AG04450 (cell line): ENCODE data around the gene GMDS. TPM values are rescaled to one million over a fixed set of nuclear protein-coding genes. Genes with fewer than 3 reads are reported as not detected.

ENCODE experiments used
- CTCF ChIA-PET: fragments of 300-600, 350-600 bp; formaldehyde crosslinking; extraction: SDS; loops from one replicate; lab custom pipeline; 2022; ENCODE audit warnings: antibody characterized with exemption, inconsistent platforms; lab: Charles Lee
- POLR2A ChIA-PET: fragments of 350-600 bp; formaldehyde crosslinking; extraction: SDS; loops from one replicate; lab custom pipeline; 2021; ENCODE audit warnings: antibody characterized with exemption, inconsistent platforms; lab: Yijun Ruan, JAX
- DNase-seq: peaks from one replicate; pipeline ENCODE4 v3.0.0-alpha.2; 2011; ENCODE audit warnings: low read depth, low spot score
- H3K27ac ChIP-seq: one replicate; pipeline ENCODE4 v1.5.1; 2012; ENCODE audit warnings: low read depth, low read length, control low read depth
- H3K27me3 ChIP-seq: one replicate; pipeline ENCODE4 v1.6.0; 2012; ENCODE audit warnings: low read length; ENCODE audit not compliant: control insufficient read depth, insufficient read depth
- H3K4me3 ChIP-seq: 2 replicates; pipeline ENCODE4 v1.5.1; 2011; ENCODE audit warnings: mild to moderate bottlenecking, low read depth, low read length, control low read depth
- H3K9me3 ChIP-seq: 2 replicates; pipeline ENCODE4 v1.5.1; 2012; ENCODE audit warnings: low read length; ENCODE audit not compliant: control insufficient read depth, insufficient read depth
- CTCF ChIP-seq: IDR thresholded peaks from 2 replicates; pipeline ENCODE4 v1.5.1; 2011; ENCODE audit warnings: low read depth, low read length, control low read depth, inconsistent platforms
- polyA plus RNA-seq: library from polyadenylated mRNA; depleted of rRNA; stranded (reverse); fragments of >200 nt; gene quantifications from 2 replicates; pipeline ENCODE4 v1.2.3, GENCODE V29; 2011

The GMDS gene
- polyA plus RNA-seq, 1 experiment: 26.4 TPM

DNA sequence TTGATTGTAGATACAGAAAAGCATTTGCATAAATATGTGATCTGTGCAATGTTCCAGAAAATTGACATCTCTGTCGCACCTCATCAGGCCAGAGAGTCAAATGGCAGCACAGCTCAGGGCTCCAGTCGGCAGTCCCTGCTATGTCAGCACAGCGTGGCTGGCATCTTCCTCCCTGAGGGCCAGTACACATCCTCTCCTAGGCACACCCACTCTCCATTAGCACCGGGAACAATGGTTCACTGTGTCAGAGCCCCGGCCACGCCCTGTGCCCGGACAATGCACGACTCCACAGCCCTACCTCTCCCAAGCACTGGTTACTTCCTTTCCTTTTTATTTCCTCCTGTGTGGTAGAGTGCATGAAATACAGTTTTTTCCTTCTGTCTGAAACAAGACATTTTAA is 520.8 kb downstream of the GMDS start:
- Histone ChIP-seq H3K4me3 (no peak overlapping the region), H3K27ac (no peak overlapping the region), H3K27me3 (no peaks in the 10 kb centered on the region), H3K9me3 (no peaks in the 10 kb centered on the region)
- DNase-seq: no peak
- ChIA-PET POLR2A (no interaction called here), CTCF (interaction anchor here (0.7 kb wide), 1 partner anchor 480 kb away, joined by 4 read pairs; no protein-coding TSS in a partner anchor)
- TF ChIP-seq CTCF: no peak

DNA sequence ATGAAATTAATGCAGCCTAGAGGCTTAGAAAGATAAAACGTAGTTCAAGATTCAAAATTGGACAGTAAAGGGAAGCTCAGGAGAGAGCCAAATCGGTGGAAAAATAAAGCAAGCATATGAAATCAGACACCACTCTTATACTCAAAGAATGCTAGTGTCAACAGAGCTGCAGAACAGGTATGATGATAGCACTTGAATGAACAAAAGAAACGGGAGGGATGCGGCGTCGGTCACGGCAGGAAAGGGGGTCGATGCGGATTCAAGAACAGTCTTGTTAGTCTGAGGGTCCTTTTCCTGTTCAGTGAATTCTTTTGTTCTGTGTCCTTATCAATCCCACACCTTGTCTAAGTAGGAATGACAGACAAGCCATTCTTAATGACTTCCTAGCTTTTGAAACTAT is 521.3 kb downstream of the GMDS start:
- Histone ChIP-seq H3K9me3 (no peaks in the 10 kb centered on the region), H3K27me3 (no peaks in the 10 kb centered on the region), H3K27ac (no peak overlapping the region), H3K4me3 (no peak overlapping the region)
- CTCF ChIA-PET: no interaction called here
- TF ChIP-seq CTCF: no peak
- POLR2A ChIA-PET: no interaction called here
- no peak for DNase-seq

- H3K27ac ChIP-seq: no peak overlapping the region
- no peak for TF ChIP-seq CTCF
- no peaks in the 10 kb centered on the region for H3K9me3 ChIP-seq
- no peak overlapping the region for H3K4me3 ChIP-seq
- CTCF ChIA-PET: interaction anchor here (0.7 kb wide), 1 partner anchor 11 kb away, joined by 3 read pairs; no protein-coding TSS in a partner anchor
- no peak for DNase-seq
- H3K27me3 ChIP-seq: no peaks in the 10 kb centered on the region
- POLR2A ChIA-PET: interaction anchor here (0.7 kb wide), 1 partner anchor 275 kb away, joined by 3 read pairs; no protein-coding TSS in a partner anchor
Observed at GRCh38 chr6:1722801-1723200, 522.6 kb downstream of the GMDS start.

GRCh38 chr6:1720620-1721322 is 524.6 kb downstream of the GMDS start:
- no peak for DNase-seq
- ChIA-PET CTCF (interaction anchor here (1.0 kb wide), 1 partner anchor 384 kb away, joined by 3 read pairs; no protein-coding TSS in a partner anchor), POLR2A (no interaction called here)
- no peaks in the 10 kb centered on the region for H3K27me3 ChIP-seq
- H3K9me3 ChIP-seq: no peaks in the 10 kb centered on the region
- no peak overlapping the region for H3K27ac ChIP-seq
- H3K4me3 ChIP-seq: no peak overlapping the region
- TF ChIP-seq CTCF: no peak

DNA sequence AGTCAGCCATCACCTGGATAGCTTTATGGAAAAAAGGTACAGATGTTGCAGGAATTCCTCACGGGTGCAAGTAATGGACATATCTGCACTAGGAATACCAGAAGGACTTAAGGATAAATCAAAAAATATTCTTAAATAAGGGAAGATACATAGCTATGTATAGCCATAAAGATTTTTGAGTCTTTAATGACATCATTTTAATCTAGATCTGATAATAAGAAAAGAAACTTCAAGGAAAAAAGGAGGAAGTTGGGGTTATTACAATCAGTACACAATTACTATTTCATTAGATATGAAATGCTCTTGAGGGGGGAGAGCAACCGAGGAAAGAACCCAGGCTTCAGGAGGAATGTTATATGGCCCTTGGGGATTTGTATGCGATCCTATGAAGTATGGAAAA is 525.5 kb downstream of the GMDS start:
- TF ChIP-seq CTCF: no peak
- no peak overlapping the region for H3K27ac ChIP-seq
- H3K9me3 ChIP-seq: no peaks in the 10 kb centered on the region
- no peak overlapping the region for H3K4me3 ChIP-seq
- no peak for DNase-seq
- no peaks in the 10 kb centered on the region for H3K27me3 ChIP-seq
- CTCF ChIA-PET: interaction anchor here (1.0 kb wide), 1 partner anchor 384 kb away, joined by 3 read pairs; no protein-coding TSS in a partner anchor
- POLR2A ChIA-PET: no interaction called here
